HEK293 (cell line): ENCODE measurements around the gene PCCA.

Experiments
- IKZF3 ChIP-seq: fragments of 450-650 bp; IDR thresholded peaks from 2 replicates; pipeline ENCODE4 v1.5.0; 2018; ENCODE audit warnings: missing biosample characterization, mild to moderate bottlenecking, missing genetic modification characterization, moderate library complexity
- KLF10 ChIP-seq: fragments of 450-650 bp; IDR thresholded peaks from 2 replicates; pipeline ENCODE4 v1.5.1; 2018; ENCODE audit warnings: missing biosample characterization, mild to moderate bottlenecking, missing genetic modification characterization
- MEIS1 ChIP-seq: sonication (generic); formaldehyde crosslinking; IDR thresholded peaks from 2 replicates; pipeline ENCODE4 v1.8.1; 2022; ENCODE audit warnings: missing genetic modification reagents, mild to moderate bottlenecking, borderline replicate concordance
- PRDM10 ChIP-seq: fragments of 450-650 bp; formaldehyde crosslinking; IDR thresholded peaks from 2 replicates; pipeline ENCODE4 v1.5.1; 2016; ENCODE audit warnings: missing biosample characterization, missing genetic modification characterization
- SCRT2 ChIP-seq: fragments of 450-650 bp; formaldehyde crosslinking; IDR thresholded peaks from 2 replicates; pipeline ENCODE4 v1.5.1; 2016; ENCODE audit warnings: missing biosample characterization, missing genetic modification characterization
- YY1 ChIP-seq: fragments of 450-650 bp; formaldehyde crosslinking; IDR thresholded peaks from 2 replicates; pipeline ENCODE4 v1.5.1; 2018; ENCODE audit warnings: missing biosample characterization, missing genetic modification characterization
- ZBTB20 ChIP-seq: fragments of 450-650 bp; formaldehyde crosslinking; IDR thresholded peaks from 2 replicates; pipeline ENCODE4 v1.5.1; 2016; ENCODE audit warnings: missing biosample characterization, missing genetic modification characterization
- ZEB2 ChIP-seq: fragments of 450-650 bp; formaldehyde crosslinking; IDR thresholded peaks from 2 replicates; pipeline ENCODE4 v1.5.1; 2016; ENCODE audit warnings: missing biosample characterization, missing genetic modification characterization
- ZNF211 ChIP-seq: fragments of 450-650 bp; formaldehyde crosslinking; IDR thresholded peaks from 2 replicates; pipeline ENCODE4 v1.5.1; 2016; ENCODE audit warnings: low read depth, missing biosample characterization, missing genetic modification characterization
- ZNF239 ChIP-seq: fragments of 450-650 bp; formaldehyde crosslinking; IDR thresholded peaks from 2 replicates; pipeline ENCODE4 v1.5.1; 2016; ENCODE audit warnings: missing biosample characterization, missing genetic modification characterization
- ZNF398 ChIP-seq: fragments of 450-650 bp; formaldehyde crosslinking; IDR thresholded peaks from 2 replicates; pipeline ENCODE4 v1.5.1; 2017; ENCODE audit warnings: missing biosample characterization, missing genetic modification characterization
- ZNF48 ChIP-seq: fragments of 450-650 bp; formaldehyde crosslinking; IDR thresholded peaks from 2 replicates; pipeline ENCODE4 v1.5.1; 2016; ENCODE audit warnings: missing biosample characterization, missing genetic modification characterization
- ZNF530 ChIP-seq: fragments of 450-650 bp; formaldehyde crosslinking; IDR thresholded peaks from 2 replicates; pipeline ENCODE4 v1.5.1; 2016; ENCODE audit warnings: low read depth, missing biosample characterization, missing genetic modification characterization
- ZNF544 ChIP-seq: fragments of 450-650 bp; formaldehyde crosslinking; IDR thresholded peaks from 2 replicates; pipeline ENCODE4 v1.5.0; 2017; ENCODE audit warnings: missing biosample characterization, missing genetic modification characterization
- ZNF558 ChIP-seq: fragments of 450-650 bp; formaldehyde crosslinking; IDR thresholded peaks from 2 replicates; pipeline ENCODE4 v1.5.1; 2016; ENCODE audit warnings: missing biosample characterization, missing genetic modification characterization
- ZNF600 ChIP-seq: fragments of 450-650 bp; formaldehyde crosslinking; IDR thresholded peaks from 2 replicates; pipeline ENCODE4 v1.5.1; 2016; ENCODE audit warnings: missing biosample characterization, missing genetic modification characterization
- ZNF629 ChIP-seq: fragments of 450-650 bp; formaldehyde crosslinking; IDR thresholded peaks from 2 replicates; pipeline ENCODE4 v1.5.1; 2017; ENCODE audit warnings: missing biosample characterization, missing genetic modification characterization
- TF ChIP-seq, protein P1 (sequence below): fragments of 450-650 bp; formaldehyde crosslinking; IDR thresholded peaks from 2 replicates; pipeline ENCODE4 v1.5.1; 2016; ENCODE audit warnings: missing biosample characterization, missing genetic modification characterization
- TF ChIP-seq, protein P2 (sequence below): fragments of 450-650 bp; formaldehyde crosslinking; IDR thresholded peaks from 2 replicates; pipeline ENCODE4 v1.5.0; 2017; ENCODE audit warnings: missing biosample characterization, missing genetic modification characterization, borderline replicate concordance
- TF ChIP-seq, protein P3 (sequence below): fragments of 450-650 bp; formaldehyde crosslinking; IDR thresholded peaks from 2 replicates; pipeline ENCODE4 v1.5.1; 2016; ENCODE audit warnings: missing biosample characterization, missing genetic modification characterization
- TF ChIP-seq, protein P4 (sequence below): fragments of 450-650 bp; formaldehyde crosslinking; IDR thresholded peaks from 2 replicates; pipeline ENCODE4 v1.5.1; 2016; ENCODE audit warnings: missing biosample characterization, missing genetic modification characterization
- TF ChIP-seq, protein P5 (sequence below): fragments of 450-650 bp; formaldehyde crosslinking; IDR thresholded peaks from 2 replicates; pipeline ENCODE4 v1.5.1; 2016; ENCODE audit warnings: missing biosample characterization, missing genetic modification characterization
- TF ChIP-seq, protein P6 (sequence below): fragments of 450-650 bp; formaldehyde crosslinking; IDR thresholded peaks from 2 replicates; pipeline ENCODE4 v1.5.1; 2016; ENCODE audit warnings: missing biosample characterization, missing genetic modification characterization

PCCA gene

DNA sequence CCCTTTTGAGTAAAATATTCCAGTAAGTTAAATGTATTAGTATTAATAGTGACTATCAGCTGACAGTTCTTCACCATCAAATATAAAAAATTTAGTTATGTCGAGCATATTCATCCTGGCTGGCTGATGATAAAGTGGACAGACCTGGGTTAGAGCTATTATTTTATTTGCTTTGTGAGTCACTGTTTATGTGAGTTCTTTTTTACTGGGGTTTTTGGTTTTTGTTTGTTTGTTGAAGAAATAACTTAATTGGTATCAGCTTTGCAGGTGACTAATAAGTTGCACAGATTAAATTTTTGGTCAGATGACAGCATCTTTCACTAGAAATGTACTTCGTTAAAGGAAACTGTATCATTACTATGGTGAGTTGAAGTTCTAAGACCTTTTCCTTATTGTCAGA is 275.0 kb downstream of the PCCA start (continued):
- TF ChIP-seq, protein P1, sequence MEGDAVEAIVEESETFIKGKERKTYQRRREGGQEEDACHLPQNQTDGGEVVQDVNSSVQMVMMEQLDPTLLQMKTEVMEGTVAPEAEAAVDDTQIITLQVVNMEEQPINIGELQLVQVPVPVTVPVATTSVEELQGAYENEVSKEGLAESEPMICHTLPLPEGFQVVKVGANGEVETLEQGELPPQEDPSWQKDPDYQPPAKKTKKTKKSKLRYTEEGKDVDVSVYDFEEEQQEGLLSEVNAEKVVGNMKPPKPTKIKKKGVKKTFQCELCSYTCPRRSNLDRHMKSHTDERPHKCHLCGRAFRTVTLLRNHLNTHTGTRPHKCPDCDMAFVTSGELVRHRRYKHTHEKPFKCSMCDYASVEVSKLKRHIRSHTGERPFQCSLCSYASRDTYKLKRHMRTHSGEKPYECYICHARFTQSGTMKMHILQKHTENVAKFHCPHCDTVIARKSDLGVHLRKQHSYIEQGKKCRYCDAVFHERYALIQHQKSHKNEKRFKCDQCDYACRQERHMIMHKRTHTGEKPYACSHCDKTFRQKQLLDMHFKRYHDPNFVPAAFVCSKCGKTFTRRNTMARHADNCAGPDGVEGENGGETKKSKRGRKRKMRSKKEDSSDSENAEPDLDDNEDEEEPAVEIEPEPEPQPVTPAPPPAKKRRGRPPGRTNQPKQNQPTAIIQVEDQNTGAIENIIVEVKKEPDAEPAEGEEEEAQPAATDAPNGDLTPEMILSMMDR (tag by site-specific recombination) = no peak
- peak; percentile 85 for TF ChIP-seq ZNF629 (tag by site-specific recombination)
- no peak for TF ChIP-seq ZNF600 (tag by site-specific recombination)
- TF ChIP-seq, protein P2, sequence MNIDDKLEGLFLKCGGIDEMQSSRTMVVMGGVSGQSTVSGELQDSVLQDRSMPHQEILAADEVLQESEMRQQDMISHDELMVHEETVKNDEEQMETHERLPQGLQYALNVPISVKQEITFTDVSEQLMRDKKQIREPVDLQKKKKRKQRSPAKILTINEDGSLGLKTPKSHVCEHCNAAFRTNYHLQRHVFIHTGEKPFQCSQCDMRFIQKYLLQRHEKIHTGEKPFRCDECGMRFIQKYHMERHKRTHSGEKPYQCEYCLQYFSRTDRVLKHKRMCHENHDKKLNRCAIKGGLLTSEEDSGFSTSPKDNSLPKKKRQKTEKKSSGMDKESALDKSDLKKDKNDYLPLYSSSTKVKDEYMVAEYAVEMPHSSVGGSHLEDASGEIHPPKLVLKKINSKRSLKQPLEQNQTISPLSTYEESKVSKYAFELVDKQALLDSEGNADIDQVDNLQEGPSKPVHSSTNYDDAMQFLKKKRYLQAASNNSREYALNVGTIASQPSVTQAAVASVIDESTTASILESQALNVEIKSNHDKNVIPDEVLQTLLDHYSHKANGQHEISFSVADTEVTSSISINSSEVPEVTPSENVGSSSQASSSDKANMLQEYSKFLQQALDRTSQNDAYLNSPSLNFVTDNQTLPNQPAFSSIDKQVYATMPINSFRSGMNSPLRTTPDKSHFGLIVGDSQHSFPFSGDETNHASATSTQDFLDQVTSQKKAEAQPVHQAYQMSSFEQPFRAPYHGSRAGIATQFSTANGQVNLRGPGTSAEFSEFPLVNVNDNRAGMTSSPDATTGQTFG (tag by site-specific recombination) = peak; percentile 88; the same call in 1 of the 2 replicates
- TF ChIP-seq ZNF48 (tag by site-specific recombination) = no peak
- no peak for TF ChIP-seq ZNF530 (tag by site-specific recombination)
- TF ChIP-seq SCRT2 (tag by site-specific recombination) = 0 out of 2 replicates have a peak, but pooled peaks have one; percentile 13
- no peak; the same call in 1 of the 2 replicates for TF ChIP-seq ZNF544
- TF ChIP-seq PRDM10 (tag by site-specific recombination) = no peak
- no peak for TF ChIP-seq ZNF211 (tag by site-specific recombination)
- TF ChIP-seq ZBTB20 (tag by site-specific recombination) = no peak
- TF ChIP-seq, protein P3, sequence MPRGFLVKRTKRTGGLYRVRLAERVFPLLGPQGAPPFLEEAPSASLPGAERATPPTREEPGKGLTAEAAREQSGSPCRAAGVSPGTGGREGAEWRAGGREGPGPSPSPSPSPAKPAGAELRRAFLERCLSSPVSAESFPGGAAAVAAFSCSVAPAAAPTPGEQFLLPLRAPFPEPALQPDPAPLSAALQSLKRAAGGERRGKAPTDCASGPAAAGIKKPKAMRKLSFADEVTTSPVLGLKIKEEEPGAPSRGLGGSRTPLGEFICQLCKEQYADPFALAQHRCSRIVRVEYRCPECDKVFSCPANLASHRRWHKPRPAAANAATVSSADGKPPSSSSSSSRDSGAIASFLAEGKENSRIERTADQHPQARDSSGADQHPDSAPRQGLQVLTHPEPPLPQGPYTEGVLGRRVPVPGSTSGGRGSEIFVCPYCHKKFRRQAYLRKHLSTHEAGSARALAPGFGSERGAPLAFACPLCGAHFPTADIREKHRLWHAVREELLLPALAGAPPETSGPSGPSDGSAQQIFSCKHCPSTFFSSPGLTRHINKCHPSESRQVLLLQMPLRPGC (tag by site-specific recombination) = peak; percentile 97
- TF ChIP-seq YY1 (tag by site-specific recombination) = no peak
- no peak for TF ChIP-seq MEIS1 (CRISPR knock-in tag)
- TF ChIP-seq, protein P4, sequence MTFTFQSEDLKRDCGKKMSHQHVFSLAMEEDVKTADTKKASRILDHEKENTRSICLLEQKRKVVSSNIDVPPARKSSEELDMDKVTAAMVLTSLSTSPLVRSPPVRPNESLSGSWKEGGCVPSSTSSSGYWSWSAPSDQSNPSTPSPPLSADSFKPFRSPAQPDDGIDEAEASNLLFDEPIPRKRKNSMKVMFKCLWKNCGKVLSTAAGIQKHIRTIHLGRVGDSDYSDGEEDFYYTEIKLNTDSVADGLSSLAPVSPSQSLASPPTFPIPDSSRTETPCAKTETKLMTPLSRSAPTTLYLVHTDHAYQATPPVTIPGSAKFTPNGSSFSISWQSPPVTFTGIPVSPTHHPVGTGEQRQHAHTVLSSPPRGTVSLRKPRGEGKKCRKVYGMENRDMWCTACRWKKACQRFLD (tag by site-specific recombination) = no peak
- peak; percentile 80 for TF ChIP-seq ZEB2 (tag by site-specific recombination)
- no peak for TF ChIP-seq ZNF239 (tag by site-specific recombination)
- TF ChIP-seq ZNF398 = peak; percentile 58
- TF ChIP-seq, protein P5, sequence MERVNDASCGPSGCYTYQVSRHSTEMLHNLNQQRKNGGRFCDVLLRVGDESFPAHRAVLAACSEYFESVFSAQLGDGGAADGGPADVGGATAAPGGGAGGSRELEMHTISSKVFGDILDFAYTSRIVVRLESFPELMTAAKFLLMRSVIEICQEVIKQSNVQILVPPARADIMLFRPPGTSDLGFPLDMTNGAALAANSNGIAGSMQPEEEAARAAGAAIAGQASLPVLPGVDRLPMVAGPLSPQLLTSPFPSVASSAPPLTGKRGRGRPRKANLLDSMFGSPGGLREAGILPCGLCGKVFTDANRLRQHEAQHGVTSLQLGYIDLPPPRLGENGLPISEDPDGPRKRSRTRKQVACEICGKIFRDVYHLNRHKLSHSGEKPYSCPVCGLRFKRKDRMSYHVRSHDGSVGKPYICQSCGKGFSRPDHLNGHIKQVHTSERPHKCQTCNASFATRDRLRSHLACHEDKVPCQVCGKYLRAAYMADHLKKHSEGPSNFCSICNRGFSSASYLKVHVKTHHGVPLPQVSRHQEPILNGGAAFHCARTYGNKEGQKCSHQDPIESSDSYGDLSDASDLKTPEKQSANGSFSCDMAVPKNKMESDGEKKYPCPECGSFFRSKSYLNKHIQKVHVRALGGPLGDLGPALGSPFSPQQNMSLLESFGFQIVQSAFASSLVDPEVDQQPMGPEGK (tag by site-specific recombination) = peak; percentile 38; the same call in 1 of the 2 replicates
- peak; percentile 45 for TF ChIP-seq KLF10 (tag by site-specific recombination)
- TF ChIP-seq ZNF558 = 0 out of 2 replicates have a peak, but pooled peaks have one; percentile 43
- TF ChIP-seq, protein P6, sequence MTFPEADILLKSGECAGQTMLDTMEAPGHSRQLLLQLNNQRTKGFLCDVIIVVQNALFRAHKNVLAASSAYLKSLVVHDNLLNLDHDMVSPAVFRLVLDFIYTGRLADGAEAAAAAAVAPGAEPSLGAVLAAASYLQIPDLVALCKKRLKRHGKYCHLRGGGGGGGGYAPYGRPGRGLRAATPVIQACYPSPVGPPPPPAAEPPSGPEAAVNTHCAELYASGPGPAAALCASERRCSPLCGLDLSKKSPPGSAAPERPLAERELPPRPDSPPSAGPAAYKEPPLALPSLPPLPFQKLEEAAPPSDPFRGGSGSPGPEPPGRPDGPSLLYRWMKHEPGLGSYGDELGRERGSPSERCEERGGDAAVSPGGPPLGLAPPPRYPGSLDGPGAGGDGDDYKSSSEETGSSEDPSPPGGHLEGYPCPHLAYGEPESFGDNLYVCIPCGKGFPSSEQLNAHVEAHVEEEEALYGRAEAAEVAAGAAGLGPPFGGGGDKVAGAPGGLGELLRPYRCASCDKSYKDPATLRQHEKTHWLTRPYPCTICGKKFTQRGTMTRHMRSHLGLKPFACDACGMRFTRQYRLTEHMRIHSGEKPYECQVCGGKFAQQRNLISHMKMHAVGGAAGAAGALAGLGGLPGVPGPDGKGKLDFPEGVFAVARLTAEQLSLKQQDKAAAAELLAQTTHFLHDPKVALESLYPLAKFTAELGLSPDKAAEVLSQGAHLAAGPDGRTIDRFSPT (tag by site-specific recombination) = peak; percentile 81
- no peak for TF ChIP-seq IKZF3
